DND-41 (cell line): ENCODE results near the gene ACP2.

Experiments used
- EZH2 ChIP-seq: IDR thresholded peaks from 3 replicates; pipeline ENCODE4 v1.6.1; 2012; ENCODE audit warnings: borderline replicate concordance, low read depth, mild to moderate bottlenecking, moderate library complexity, low read length, inconsistent platforms; ENCODE audit not compliant: severe bottlenecking
- TF ChIP-seq, protein P1 (sequence below): IDR thresholded peaks from 2 replicates; pipeline ENCODE4 v1.5.1; 2012; ENCODE audit warnings: borderline replicate concordance, low read length, moderate library complexity, mild to moderate bottlenecking; ENCODE audit not compliant: poor library complexity, severe bottlenecking; ENCODE audit errors: extremely low read depth

DNA sequence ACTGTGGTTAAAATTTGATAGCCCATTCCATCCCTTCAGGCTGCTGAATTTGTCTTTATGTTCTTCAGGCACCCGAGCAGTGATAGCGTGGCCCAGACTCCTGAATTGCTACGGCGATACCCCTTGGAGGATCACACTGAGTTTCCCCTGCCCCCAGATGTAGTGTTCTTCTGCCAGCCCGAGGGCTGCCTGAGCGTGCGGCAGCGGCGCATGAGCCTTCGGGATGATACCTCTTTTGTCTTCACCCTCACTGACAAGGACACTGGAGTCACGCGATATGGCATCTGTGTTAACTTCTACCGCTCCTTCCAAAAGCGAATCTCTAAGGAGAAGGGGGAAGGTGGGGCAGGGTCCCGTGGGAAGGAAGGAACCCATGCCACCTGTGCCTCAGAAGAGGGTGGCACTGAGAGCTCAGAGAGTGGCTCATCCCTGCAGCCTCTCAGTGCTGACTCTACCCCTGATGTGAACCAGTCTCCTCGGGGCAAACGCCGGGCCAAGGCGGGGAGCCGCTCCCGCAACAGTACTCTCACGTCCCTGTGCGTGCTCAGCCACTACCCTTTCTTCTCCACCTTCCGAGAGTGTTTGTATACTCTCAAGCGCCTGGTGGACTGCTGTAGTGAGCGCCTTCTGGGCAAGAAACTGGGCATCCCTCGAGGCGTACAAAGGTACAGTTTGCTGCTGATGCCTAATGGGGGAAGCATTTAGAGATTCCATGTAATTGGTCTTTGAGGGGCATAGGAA lies 26.1 kb upstream of the ACP2 start:
- TF ChIP-seq, protein P1, sequence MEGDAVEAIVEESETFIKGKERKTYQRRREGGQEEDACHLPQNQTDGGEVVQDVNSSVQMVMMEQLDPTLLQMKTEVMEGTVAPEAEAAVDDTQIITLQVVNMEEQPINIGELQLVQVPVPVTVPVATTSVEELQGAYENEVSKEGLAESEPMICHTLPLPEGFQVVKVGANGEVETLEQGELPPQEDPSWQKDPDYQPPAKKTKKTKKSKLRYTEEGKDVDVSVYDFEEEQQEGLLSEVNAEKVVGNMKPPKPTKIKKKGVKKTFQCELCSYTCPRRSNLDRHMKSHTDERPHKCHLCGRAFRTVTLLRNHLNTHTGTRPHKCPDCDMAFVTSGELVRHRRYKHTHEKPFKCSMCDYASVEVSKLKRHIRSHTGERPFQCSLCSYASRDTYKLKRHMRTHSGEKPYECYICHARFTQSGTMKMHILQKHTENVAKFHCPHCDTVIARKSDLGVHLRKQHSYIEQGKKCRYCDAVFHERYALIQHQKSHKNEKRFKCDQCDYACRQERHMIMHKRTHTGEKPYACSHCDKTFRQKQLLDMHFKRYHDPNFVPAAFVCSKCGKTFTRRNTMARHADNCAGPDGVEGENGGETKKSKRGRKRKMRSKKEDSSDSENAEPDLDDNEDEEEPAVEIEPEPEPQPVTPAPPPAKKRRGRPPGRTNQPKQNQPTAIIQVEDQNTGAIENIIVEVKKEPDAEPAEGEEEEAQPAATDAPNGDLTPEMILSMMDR, result no peak
- TF ChIP-seq EZH2, result no peak
